Panc1 (cell line): ENCODE data around the gene BHLHE23. TPM values are rescaled to one million over a fixed set of nuclear protein-coding genes. Genes with fewer than 3 reads are reported as not detected.

ENCODE experiments used
- ATAC-seq: fragments of 200-7000 bp; cut with Tn5 transposase; 2 replicates; pipeline ENCODE4 v1.9.1; 2020; ENCODE audit warnings: mild to moderate bottlenecking, moderate library complexity
- BruUV-seq: library from RNA; stranded (reverse); fragments of 400-500 nt; replicated peaks from 2 replicates; lab custom pipeline; 2021; lab: Mats Ljungman, UMichigan
- CTCF ChIA-PET: fragments of 300-600 bp; sonication (Branson Sonifier 250); formaldehyde crosslinking; loops from one replicate; lab custom pipeline; 2022; ENCODE audit warnings: antibody characterized with exemption; lab: Charles Lee
- POLR2A ChIA-PET: fragments of 300-600 bp; sonication (Branson Sonifier 250); formaldehyde crosslinking; loops from one replicate; lab custom pipeline; 2022; ENCODE audit warnings: antibody characterized with exemption; lab: Charles Lee
- DNase-seq: peaks from one replicate; pipeline ENCODE4 v3.0.0-alpha.2; 2010; ENCODE audit warnings: low read depth, low spot score
- H3K27ac ChIP-seq: 2 replicates; pipeline ENCODE4 v1.5.1; 2011; ENCODE audit warnings: mild to moderate bottlenecking, low read length, inconsistent platforms
- H3K27me3 ChIP-seq: fragments of 200-500 bp; sonication (Bioruptor generic); 2 replicates; pipeline ENCODE4 v1.6.0; 2014; ENCODE audit warnings: low read length, inconsistent platforms; ENCODE audit not compliant: control insufficient read depth, insufficient read depth
- H3K36me3 ChIP-seq: fragments of 200-500 bp; sonication (Bioruptor generic); 2 replicates; pipeline ENCODE4 v1.5.1; 2014; ENCODE audit warnings: inconsistent platforms, mild to moderate bottlenecking, low read length, moderate library complexity; ENCODE audit not compliant: control insufficient read depth, insufficient read depth
- H3K4me1 ChIP-seq: 2 replicates; pipeline ENCODE4 v1.5.1; 2011; ENCODE audit warnings: inconsistent platforms, mild to moderate bottlenecking, low read length, moderate library complexity; ENCODE audit not compliant: control insufficient read depth, insufficient read depth
- H3K4me3 ChIP-seq, 2 experiments: 2 replicates each; pipeline ENCODE4 v1.5.1; 2011 to 2012; ENCODE audit warnings: low read depth in 2 of 2, low read length in 2 of 2, mild to moderate bottlenecking in 2 of 2, inconsistent platforms in 1 of 2, moderate library complexity in 1 of 2
- H3K9me3 ChIP-seq: fragments of 200-500 bp; sonication (Bioruptor generic); 2 replicates; pipeline ENCODE4 v1.5.1; 2014; ENCODE audit warnings: low read depth, mild to moderate bottlenecking, inconsistent platforms, low read length, moderate library complexity; ENCODE audit not compliant: control insufficient read depth, insufficient read depth
- CTCF ChIP-seq: fragments of 450-650 bp; IDR thresholded peaks from 2 replicates; pipeline ENCODE4 v1.5.1; 2017; ENCODE audit warnings: mild to moderate bottlenecking
- POLR2AphosphoS5 ChIP-seq: IDR thresholded peaks from 2 replicates; pipeline ENCODE4 v1.6.1; 2012; ENCODE audit warnings: mild to moderate bottlenecking, low read depth, low read length, moderate library complexity
- REST ChIP-seq, 2 experiments: IDR thresholded peaks; 2 replicates each; pipeline ENCODE4 v1.6.1; 2011 to 2012; ENCODE audit warnings: low read depth in 2 of 2, control low read depth in 1 of 2, low read length in 1 of 2, mild to moderate bottlenecking in 1 of 2, moderate library complexity in 1 of 2; ENCODE audit not compliant: insufficient read depth in 1 of 2
- SIN3A ChIP-seq: IDR thresholded peaks from 2 replicates; pipeline ENCODE4 v1.6.1; 2012; ENCODE audit warnings: low read depth, mild to moderate bottlenecking, low read length, moderate library complexity, borderline replicate concordance; ENCODE audit not compliant: insufficient read depth
- TCF7L2 ChIP-seq: IDR thresholded peaks from 2 replicates; pipeline ENCODE4 v1.6.1; 2011; ENCODE audit warnings: mild to moderate bottlenecking, low read depth, low read length, inconsistent platforms
- in situ Hi-C: cut with HindIII; loops from 2 replicates; pipeline ENCODE4 v1.10.0; 2016; ENCODE audit warnings: low sequenced_read_pairs, low pct_unique_long_range_greater_than_20kb
- intact Hi-C: fragments of 100-400 bp; cut with micrococcal nuclease; formaldehyde crosslinking; loops from one replicate; pipeline ENCODE4 v1.10.0; 2022; ENCODE audit not compliant: unreplicated experiment
- total RNA-seq: library from RNA; stranded (reverse); gene quantifications from one replicate; pipeline ENCODE4 v1.2.1, GENCODE V29; 2021; ENCODE audit not compliant: unreplicated experiment

BHLHE23 gene
- total RNA-seq, 1 experiment from 2014 or later: not detected

- no peaks in the 10 kb centered on the region for H3K36me3 ChIP-seq
- no TSS peak for BruUV-seq
- TF ChIP-seq SIN3A (no peak), TCF7L2 (no peak), POLR2AphosphoS5 (no peak), CTCF (no peak), REST (IDR thresholded peaks at IDR 0.05; ENCODE audit: insufficient read depth in 1 of 2, low read depth in 2 of 2, low read length in 1 of 2) (no peak)
Measured at GRCh38 chr20:62996596-62996982, 10.2 kb downstream of the BHLHE23 start.

GRCh38 chr20:62995898-62996595 lies 10.7 kb downstream of the BHLHE23 start:
- TF ChIP-seq SIN3A (no peak), CTCF (no peak), REST (IDR thresholded peaks at IDR 0.05; ENCODE audit: insufficient read depth in 1 of 2, low read depth in 2 of 2, low read length in 1 of 2) (no peak), POLR2AphosphoS5 (no peak), TCF7L2 (no peak)
- in situ Hi-C loops (no loop called here), intact Hi-C loops (no loop called here)
- CTCF ChIA-PET: no interaction called here
- Histone ChIP-seq H3K9me3 (no peaks in the 10 kb centered on the region), H3K27me3 (no peaks in the 10 kb centered on the region), H3K4me1 (no peaks in the 10 kb centered on the region), H3K4me3 (no peak overlapping the region), H3K27ac (no peak overlapping the region), H3K36me3 (no peaks in the 10 kb centered on the region)
- POLR2A ChIA-PET: no interaction called here
- ATAC-seq (peak; percentile 29; the same call in 1 of the 2 replicates), DNase-seq (no peak)
- BruUV-seq: no TSS peak

More at GRCh38 chr20:62996596-62996982, 10.2 kb downstream of the BHLHE23 start:
- no peaks in the 10 kb centered on the region for H3K27me3 ChIP-seq
- H3K27ac ChIP-seq: no peak overlapping the region
- CTCF ChIA-PET: no interaction called here
- in situ Hi-C loops: no loop called here
- no peaks in the 10 kb centered on the region for H3K4me1 ChIP-seq
- no peak overlapping the region for H3K4me3 ChIP-seq
- POLR2A ChIA-PET: no interaction called here
- intact Hi-C loops: no loop called here
- ATAC-seq (no peak), DNase-seq (no peak)
- no peaks in the 10 kb centered on the region for H3K9me3 ChIP-seq
